Loucy (cell line): Measurements from ENCODE around the gene LARGE2.

Experiments
- CTCF ChIP-seq: fragments of 200-600 bp; sonication (generic); conservative IDR thresholded peaks from 2 replicates; pipeline ENCODE4 v1.5.1; 2014; ENCODE audit warnings: mild to moderate bottlenecking, antibody characterized with exemption, low read length
- EZH2phosphoT487 ChIP-seq: fragments of 200-600 bp; IDR thresholded peaks from 2 replicates; pipeline ENCODE4 v1.6.1; 2018; ENCODE audit warnings: antibody characterized with exemption, mild to moderate bottlenecking, moderate library complexity, borderline replicate concordance

GRCh38 chr11:45899448-45900174 is 22.8 kb upstream of the LARGE2 start:
- TF ChIP-seq CTCF (no peak), EZH2phosphoT487 (no peak)
